Forelimb muscle (tissue), 1 donor: Measurements from ENCODE around the gene GATAD1. TPM values are rescaled to one million over a fixed set of nuclear protein-coding genes. Genes with fewer than 3 reads are reported as not detected.
"Not testable (repeated sequence)": the region's sequence is repeated elsewhere in the genome, so short reads cannot be mapped to it uniquely, and the experiment has no call there.

Experiments used
- DNase-seq: peaks from one replicate; pipeline ENCODE4 v3.0.0-alpha.2; 2013; ENCODE audit warnings: low read depth
- polyA plus RNA-seq: library from polyadenylated mRNA; unstranded; fragments of 120-200 nt; gene quantifications from one replicate; pipeline ENCODE4 v1.2.1, GENCODE V29; 2013; ENCODE audit not compliant: insufficient read length

The GATAD1 gene
- polyA plus RNA-seq, 1 donor, result 24.9 TPM

DNA sequence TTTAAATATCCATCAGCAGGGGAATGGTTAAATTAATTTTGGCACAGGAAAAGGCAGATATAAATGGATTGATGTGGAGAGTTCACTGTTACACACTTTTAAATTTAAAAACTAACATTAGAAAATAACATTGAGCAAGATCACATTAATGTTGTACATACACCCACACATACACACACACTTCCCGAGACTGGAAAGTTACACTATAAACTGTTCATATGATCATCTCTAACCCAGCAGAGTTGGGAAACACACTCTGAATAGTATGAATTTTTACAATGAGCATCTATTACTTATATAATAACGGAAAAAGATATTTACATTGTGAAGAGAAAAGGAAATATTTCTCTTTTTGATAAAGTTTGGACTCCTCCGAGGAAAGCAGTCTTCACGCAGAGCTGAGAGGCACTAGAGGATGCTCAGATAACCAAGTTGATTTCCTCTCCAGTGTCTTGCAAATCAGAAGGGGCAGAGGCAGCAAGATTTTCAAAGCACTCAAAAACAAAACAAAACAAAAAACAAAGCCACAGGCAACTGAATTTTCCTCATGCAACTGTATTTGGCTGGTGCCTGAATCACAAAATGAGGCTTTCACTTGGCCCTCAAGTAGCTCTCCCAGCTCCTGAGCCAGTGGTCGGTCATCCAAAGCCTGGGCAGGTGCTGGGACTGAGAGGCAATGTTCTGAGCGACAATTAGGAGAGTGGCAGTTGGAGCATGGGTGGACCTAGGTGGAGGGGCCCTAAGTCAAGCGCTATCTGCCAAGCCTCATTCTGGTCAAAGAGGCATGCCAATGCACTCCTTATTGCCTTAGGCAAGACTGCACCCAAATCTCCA is 10.5 kb upstream of the GATAD1 start:
- no peak for DNase-seq

DNA sequence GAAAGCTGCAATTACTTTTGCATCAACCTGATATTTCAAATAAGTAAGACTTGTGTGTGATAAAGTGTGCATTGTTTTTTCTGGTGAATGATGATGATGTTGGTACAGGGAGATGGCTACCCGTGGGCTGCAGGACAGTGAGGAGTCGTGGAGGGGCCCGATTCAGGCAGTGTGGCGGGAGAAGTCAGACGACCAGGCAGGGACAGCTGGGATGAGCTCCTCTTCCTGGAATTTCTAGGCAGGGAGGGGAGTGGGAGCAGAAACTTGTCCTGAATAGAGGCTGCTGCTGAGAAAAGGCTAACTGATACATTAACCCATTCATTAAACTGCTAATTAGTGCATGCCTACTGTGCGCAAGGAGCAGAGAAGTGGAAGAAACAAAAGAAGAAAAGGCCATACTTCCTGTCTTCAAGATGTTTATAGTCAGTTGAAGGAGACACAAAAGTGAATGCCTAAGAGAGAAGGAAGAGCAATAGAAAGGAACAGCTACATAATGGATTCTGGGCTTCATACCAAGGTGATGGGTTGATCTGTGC is 9.3 kb upstream of the GATAD1 start:
- no peak for DNase-seq

DNA sequence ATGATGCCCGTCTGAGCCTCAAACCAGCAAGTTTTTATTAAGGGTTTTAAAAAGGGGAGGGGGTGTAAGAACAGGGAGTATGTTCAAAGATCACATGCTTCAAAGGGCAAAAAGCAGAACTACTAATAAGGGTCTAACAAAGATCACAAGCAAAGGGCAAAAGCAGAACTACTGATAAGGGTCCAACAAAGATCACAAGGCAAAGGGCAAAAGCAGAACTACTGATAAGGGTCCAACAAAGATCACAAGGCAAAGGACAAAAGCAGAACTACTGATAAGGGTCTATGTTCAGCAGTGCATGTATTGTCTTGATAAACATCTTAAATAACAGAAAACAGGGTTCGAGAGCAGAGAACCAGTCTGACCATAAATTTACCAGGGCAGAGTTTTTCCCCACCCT is 4.6 kb upstream of the GATAD1 start:
- not testable (repeated sequence) for DNase-seq

GRCh38 chr7:92446869-92447344 is 375 bp upstream of the GATAD1 start:
- DNase-seq, result no peak

DNA sequence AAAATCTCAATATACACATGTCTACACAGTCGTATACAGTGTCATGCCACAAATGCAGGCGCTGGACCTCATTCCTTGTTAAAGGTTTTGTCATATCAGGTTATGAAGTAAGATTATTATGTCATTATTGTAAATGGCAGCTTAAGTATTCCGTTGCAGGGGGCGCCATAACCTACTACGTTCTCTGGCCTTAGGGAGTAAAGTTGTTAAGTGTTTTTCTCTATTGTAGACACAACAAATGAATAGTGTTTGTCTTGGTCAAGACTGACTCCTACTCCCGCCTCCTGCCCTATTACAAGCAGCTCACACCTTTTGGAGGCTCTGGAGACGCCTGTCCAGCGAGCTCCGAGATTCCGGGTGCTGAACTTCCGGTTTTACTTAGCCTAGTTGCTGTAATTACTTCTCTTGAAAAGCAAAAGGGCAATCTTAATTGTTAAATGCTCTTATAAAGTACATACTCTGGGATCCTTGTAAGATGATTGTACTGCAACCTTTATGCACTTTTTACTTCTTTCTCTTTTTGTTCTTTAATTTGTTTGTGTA is 994 bp downstream of the GATAD1 start:
- DNase-seq, result no peak

- no peak for DNase-seq
Observed at GRCh38 chr7:92451645-92452044, 4.4 kb downstream of the GATAD1 start.

- DNase-seq, result no peak
Observed at GRCh38 chr7:92456236-92456635, 9.0 kb downstream of the GATAD1 start.

DNA sequence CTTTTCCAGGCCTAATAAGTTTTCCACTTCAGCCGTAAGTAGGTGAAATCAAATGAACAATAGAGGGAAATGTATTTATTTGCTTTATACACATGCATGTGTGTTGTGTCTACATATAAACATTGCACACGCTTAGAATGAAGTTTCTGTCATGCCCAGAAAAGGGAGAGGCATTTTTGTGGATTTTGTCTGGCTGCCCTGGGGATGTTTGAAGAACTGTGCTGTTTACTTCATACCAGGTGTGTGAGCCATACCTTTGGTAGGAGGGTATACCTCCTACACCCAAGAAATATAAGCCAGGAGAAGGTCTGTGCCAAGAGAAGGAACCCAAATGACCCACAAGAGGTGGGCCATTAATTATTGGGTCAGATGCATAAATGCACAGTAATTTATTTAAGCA is 12.8 kb downstream of the GATAD1 start:
- no peak for DNase-seq

DNA sequence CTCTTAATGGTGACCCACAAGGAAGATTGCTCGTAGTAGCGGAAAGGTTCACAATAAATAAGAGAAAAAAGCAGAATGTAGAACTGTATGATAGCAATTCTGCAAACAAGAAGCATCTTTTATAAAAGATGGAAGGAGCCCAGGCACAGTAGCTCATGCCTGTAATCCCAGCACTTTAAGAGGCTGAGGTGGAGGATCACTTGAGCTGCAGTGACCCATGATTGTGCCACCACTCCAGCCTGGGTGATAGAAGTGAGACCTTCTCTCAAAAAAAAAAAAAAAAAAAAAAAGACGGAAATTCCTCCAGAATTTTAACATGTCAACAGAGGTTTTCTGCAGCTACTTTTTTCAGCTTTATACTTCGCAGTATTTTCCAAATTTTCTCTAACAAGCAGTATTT is 13.2 kb downstream of the GATAD1 start:
- no peak for DNase-seq

- no peak for DNase-seq
Observed at GRCh38 chr7:92461027-92462003, 14.0 kb downstream of the GATAD1 start.

GRCh38 chr7:92462560-92462959 is 15.3 kb downstream of the GATAD1 start:
- no peak for DNase-seq

- DNase-seq, result no peak
Observed at GRCh38 chr7:92464515-92464914, 17.2 kb downstream of the GATAD1 start.

- no peak for DNase-seq
Observed at GRCh38 chr7:92466682-92467081, 19.4 kb downstream of the GATAD1 start.

GRCh38 chr7:92468589-92468988 is 21.3 kb downstream of the GATAD1 start:
- DNase-seq, result not testable (repeated sequence)

GRCh38 chr7:92473989-92474388 is 26.7 kb downstream of the GATAD1 start:
- not testable (repeated sequence) for DNase-seq

DNA sequence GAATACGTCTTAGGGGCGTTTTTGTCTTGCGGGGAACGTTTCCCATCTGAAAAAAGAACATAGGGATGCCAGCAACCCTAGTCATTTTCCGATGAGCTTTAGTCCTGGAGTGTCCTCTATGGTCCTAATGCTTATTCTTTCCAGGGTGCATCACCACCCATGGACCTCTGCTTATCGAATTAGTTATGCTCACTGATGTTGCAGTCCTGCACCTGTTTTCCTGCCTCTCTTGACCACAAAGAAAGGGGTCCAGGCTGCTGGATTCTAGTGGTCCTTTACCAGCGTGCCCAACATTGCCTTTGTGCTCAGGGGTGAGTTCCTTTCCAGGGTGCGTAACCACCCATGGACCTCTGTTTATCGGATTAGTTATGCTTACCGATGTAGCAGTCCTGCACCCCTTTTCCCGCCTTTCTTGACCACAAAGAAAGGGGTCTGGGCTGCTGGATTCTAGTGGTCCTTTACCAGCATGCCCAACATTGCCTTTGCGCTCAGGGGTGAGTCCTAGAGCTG is 28.0 kb downstream of the GATAD1 start:
- DNase-seq, result not testable (repeated sequence)

- DNase-seq, result not testable (repeated sequence)
Observed at GRCh38 chr7:92475851-92476590, 28.7 kb downstream of the GATAD1 start.

- DNase-seq, result not testable (repeated sequence)
Observed at GRCh38 chr7:92477681-92478080, 30.4 kb downstream of the GATAD1 start, which contains the start of gene ERVW-1. Gene ERVW-1, minus strand, starts transcription at chr7:92477946. Its CDS starts 7,565 bp downstream, at chr7:92470381.

- no peak for DNase-seq
Observed at GRCh38 chr7:92478095-92478494, 30.8 kb downstream of the GATAD1 start.

- no peak for DNase-seq
Observed at GRCh38 chr7:92478711-92479110, 31.4 kb downstream of the GATAD1 start.

- not testable (repeated sequence) for DNase-seq
Observed at GRCh38 chr7:92479146-92479545, 31.9 kb downstream of the GATAD1 start.
